Measurements from ENCODE around the gene CDC42EP1.
"Not testable (repeated sequence)": the region's sequence is repeated elsewhere in the genome, so short reads cannot be mapped to it uniquely, and the experiment has no call there.

The CDC42EP1 gene

DNA sequence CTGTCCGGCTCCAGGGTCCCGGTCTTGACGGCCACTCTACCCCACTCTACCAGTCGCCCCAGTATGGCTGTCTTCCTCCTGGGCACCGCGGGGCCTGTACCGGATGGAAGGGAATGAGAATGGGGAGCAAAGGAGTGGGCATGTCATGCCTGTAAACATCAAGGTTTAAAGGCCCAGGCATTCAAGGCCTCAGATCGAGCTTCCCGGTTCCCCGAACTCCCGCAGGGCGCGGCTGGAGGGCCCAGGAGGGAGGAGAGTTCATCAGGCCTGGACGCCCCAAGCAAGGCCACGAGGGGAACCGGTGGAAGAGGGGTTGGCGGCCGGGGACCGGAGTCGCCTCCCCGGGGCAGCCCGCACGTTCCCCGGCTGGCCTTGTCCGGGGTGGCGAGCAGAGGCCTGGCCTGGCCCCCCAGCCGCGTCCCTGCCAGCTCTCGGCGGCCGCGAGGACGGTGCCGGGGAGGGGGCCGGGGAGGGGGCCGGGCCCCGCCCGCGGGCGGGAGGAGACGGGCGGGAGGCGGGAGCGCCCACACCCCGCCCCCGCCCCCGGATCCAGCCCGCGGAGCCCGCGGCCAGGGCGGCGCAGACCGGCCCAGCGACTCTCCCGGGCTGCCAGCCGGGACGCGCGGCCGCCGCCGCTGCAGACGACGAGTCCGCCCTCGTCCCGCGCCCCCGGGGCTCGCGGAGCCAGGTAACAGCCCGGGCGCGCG is at the start of gene CDC42EP1:
Gene CDC42EP1 (plus strand): TSS at position 580 of the 707 bp plus-strand sequence. CDS start 5,870 bp downstream, outside the sequence.
- no peak for DNase-seq (ENCODE audit: low spot score)

- no peak for DNase-seq (ENCODE audit: low spot score)
These were observed 48.7 kb upstream of the CDC42EP1 start for GRCh38 chr22:37511395-37512104.

DNA sequence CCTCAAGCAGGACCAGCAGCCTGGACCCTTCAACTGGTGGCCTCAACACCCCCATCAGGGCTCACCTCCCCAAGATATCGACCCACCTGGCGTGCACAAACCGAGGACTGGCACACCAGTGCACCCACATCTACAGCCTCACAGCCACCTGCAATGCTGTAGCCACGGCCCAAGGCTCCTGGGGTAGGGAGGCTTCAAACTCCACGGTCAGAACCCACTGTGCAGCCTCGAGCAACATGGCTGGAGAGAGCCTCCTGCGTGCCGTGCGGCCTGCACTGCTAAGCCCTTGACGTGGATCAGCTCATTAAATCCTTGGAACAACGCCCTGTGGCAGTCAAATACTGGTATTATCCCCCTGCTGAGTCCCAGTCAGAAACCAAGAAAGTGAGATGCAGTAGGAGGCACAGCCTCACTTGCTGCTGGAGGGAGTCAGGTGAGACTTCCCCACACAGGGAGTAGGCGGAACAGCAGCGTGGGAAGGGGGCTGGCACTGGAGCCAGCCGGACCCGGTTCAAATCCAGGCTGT is 45.7 kb upstream of the CDC42EP1 start:
- no peak for DNase-seq (ENCODE audit: low spot score)

- DNase-seq (ENCODE audit: low spot score) = no peak
These were observed 44.4 kb upstream of the CDC42EP1 start for GRCh38 chr22:37515901-37516300.

DNA sequence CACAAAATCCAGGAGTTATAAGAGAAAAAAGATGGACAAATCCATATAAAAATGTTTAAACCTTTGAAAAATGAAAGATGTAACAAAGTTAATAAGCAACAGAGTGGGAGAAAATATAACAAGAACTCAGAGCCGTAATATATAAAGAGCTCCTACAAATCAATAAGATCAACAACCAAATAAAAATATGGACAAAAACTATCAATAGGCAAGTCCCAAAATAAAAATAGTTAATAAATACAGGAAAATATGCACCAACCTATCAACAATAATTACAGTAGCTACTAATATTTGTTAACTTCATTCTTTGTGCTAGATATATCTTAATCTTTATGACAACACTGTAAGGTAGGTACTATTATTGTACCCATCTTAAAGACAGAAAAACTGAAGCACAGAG is 43.8 kb upstream of the CDC42EP1 start:
- DNase-seq (ENCODE audit: low spot score) = no peak

- DNase-seq (ENCODE audit: low spot score) = no peak
These were observed 42.3 kb upstream of the CDC42EP1 start for GRCh38 chr22:37517826-37518450.

- DNase-seq (ENCODE audit: low spot score) = no peak
These were observed 41.6 kb upstream of the CDC42EP1 start for GRCh38 chr22:37518509-37519267.

GRCh38 chr22:37519268-37520195 is 40.7 kb upstream of the CDC42EP1 start, which contains the start of gene CARD10:
Gene CARD10 (minus strand): TSS chr22:37519415. CDS start chr22:37519200, 215 bp downstream.
- DNase-seq (ENCODE audit: low spot score) = no peak

- DNase-seq (ENCODE audit: low spot score) = no peak
These were observed 39.5 kb upstream of the CDC42EP1 start for GRCh38 chr22:37520776-37521191.

- DNase-seq (ENCODE audit: low spot score) = no peak
These were observed 39.0 kb upstream of the CDC42EP1 start for GRCh38 chr22:37521236-37521739.

- DNase-seq (ENCODE audit: low spot score) = no peak
These were observed 37.8 kb upstream of the CDC42EP1 start for GRCh38 chr22:37522482-37522881.

DNA sequence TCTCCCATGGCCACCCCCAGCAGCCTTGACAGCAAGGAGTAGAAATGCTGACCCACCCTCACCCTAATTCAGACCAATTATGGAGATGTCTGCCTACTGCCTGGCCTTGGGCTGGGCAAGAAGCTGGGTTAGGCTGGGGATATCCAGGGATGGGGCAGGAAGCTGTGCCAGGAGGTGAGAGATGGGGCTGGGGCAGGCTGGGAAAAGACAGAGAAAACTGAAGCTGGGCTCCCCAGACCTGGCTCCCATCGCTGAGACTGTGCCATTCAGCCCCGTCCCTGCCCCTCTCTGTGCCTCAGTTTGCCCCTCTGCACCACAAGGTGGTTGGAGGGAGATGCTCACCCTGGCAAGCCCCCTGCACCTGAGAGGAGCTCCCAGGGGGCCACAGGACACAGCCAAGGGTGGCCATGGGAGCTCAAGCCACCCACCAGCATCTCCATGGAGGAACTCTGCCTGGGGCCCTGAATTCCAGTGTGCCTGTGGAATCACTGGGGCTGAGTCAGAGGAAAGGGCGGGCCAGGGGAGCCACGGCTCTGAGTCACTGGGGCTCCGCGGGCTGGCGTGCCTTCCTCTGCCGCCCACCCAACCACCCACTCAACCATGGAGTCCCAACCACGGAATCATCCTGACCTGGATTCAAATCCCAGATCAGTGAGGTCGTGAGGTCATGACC is 35.1 kb upstream of the CDC42EP1 start:
- DNase-seq (ENCODE audit: low spot score) = no peak

- no peak for DNase-seq (ENCODE audit: low spot score)
These were observed 34.4 kb upstream of the CDC42EP1 start for GRCh38 chr22:37525746-37526350.

- no peak for DNase-seq (ENCODE audit: low spot score)
These were observed 33.9 kb upstream of the CDC42EP1 start for GRCh38 chr22:37526376-37526775.

DNA sequence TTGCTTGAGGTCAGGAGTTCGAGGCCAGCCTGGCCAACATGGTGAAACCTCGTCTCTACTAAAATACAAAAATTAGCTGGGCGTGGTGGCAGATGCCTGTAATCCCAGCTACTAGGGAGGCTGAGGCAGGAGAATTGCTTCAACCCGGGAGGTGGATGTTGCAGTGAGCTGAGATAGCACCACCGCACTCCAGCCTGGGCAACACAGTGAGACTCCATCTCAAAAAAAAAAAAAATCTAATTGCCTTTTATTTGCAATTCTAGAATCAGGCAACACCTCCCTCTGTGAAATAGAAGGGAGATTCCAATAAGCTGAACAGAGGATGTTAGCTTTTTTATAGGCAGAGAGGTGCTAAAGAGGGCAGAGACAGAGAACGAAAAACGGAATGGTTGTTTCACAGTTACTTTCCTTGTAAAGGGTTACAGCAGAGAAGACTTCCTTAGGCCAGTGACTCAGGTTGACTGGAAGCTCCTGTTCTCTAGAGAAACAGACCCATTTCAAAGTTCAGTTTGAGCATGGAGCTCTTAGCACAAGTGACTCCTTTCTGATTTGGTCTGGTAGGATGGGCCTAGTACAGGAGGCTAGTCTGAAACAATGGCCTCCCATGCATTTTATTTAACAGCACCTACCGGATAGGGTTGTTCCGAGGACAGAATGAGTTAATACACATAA is 33.1 kb upstream of the CDC42EP1 start:
- not testable (repeated sequence) for DNase-seq (ENCODE audit: low spot score)

DNA sequence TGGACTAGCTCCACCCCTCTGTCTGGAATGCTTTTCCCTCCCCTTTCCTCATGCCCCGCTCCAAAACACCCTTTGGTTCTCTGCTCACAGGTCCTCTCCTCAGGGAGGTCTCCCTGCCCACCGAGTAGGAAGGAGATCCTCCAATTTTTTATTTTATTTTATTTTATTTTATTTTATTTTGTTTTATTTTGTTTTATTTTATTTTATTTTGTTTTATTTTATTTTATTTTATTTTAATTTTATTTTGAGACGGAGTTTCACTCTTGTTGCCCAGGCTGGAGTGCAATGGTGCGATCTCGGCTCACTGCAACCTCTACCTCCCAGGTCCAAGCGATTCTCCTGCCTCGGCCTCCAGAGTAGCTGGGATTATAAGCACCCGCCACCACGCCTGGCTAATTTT is 32.3 kb upstream of the CDC42EP1 start:
- DNase-seq (ENCODE audit: low spot score) = not testable (repeated sequence)

DNA sequence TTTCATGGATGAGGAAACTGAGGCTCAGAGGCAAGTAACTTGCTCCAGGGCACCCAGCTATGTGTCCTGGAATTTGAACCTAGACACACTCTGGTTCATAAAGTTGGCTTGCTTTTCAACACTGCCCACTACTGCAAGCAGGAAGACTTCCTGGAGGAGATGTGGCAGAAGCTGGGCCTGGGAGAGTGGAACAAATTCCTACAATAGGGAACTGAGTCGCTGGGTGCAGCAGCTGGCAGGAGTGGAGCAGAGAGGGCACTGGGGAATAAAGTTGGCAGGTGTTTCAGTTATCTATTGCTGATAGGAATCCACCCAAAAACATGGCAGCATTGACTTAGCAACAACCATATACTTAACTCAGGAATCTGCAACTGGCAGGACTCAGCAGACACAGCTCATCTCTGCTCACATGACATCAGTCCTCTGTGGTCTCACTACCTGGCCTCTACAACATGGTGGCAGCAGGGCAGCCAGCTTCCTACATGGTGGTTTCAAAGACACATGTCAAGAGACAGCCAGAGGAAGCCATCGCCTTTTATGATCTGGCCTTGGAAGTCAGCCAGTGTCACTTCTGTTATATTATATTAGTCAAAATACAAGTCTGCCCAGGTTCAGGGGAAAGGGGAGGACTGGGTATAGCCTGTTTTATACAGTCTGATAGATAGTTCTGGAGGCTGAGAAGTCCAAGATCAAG is 30.5 kb upstream of the CDC42EP1 start:
- no peak for DNase-seq (ENCODE audit: low spot score)

GRCh38 chr22:37533995-37534394 is 26.3 kb upstream of the CDC42EP1 start:
- DNase-seq (ENCODE audit: low spot score) = no peak

Measured in germinal center (tissue), 1 donor.